ENCODE data around the gene AKNA. TPM values are rescaled to one million over a fixed set of nuclear protein-coding genes. Genes with fewer than 3 reads are reported as not detected.
"Not testable (repeated sequence)": the region's sequence is repeated elsewhere in the genome, so short reads cannot be mapped to it uniquely, and the experiment has no call there.

AKNA gene
- total and polyA plus RNA-seq, 2 donors from 2014 or later = 6.1 to 52.1 TPM

- H3K9ac ChIP-seq (ENCODE audit: low read length in 3 of 3); H3K27ac ChIP-seq (ENCODE audit: low read depth in 2 of 2, low read length in 2 of 2); intact Hi-C loops (cut with DNase I); H3K9me3 ChIP-seq (ENCODE audit: control insufficient read depth in 2 of 3, insufficient read depth in 1 of 3, low read length in 3 of 3); H3K4me1 ChIP-seq (ENCODE audit: control insufficient read depth in 2 of 3, insufficient read depth in 2 of 3, low read depth in 1 of 3, low read length in 3 of 3); H3K4me3 ChIP-seq (ENCODE audit: low read length in 3 of 3); H3K36me3 ChIP-seq (ENCODE audit: control insufficient read depth in 2 of 3, insufficient read depth in 3 of 3, low read length in 3 of 3); H3K27me3 ChIP-seq (ENCODE audit: control insufficient read depth, insufficient read depth, low read length); FAIRE-seq: not testable (repeated sequence)
- DNase-seq = peak in 1 of 5 donors; percentile 22
These were observed 58.7 kb downstream of the AKNA start for GRCh38 chr9:114328937-114329624.

- H3K9me3 ChIP-seq (ENCODE audit: control insufficient read depth in 2 of 3, insufficient read depth in 1 of 3, low read length in 3 of 3); H3K27me3 ChIP-seq (ENCODE audit: control insufficient read depth, insufficient read depth, low read length); intact Hi-C loops (cut with DNase I); H3K4me3 ChIP-seq (ENCODE audit: low read length in 3 of 3); H3K36me3 ChIP-seq (ENCODE audit: control insufficient read depth in 2 of 3, insufficient read depth in 3 of 3, low read length in 3 of 3); FAIRE-seq; H3K4me1 ChIP-seq (ENCODE audit: control insufficient read depth in 2 of 3, insufficient read depth in 2 of 3, low read depth in 1 of 3, low read length in 3 of 3); H3K27ac ChIP-seq (ENCODE audit: low read depth in 2 of 2, low read length in 2 of 2); H3K9ac ChIP-seq (ENCODE audit: low read length in 3 of 3): not testable (repeated sequence)
- DNase-seq = peak in 1 of 5 donors; percentile 45
These were observed 59.4 kb downstream of the AKNA start for GRCh38 chr9:114328357-114328820.

- H3K36me3 ChIP-seq (ENCODE audit: control insufficient read depth in 2 of 3, insufficient read depth in 3 of 3, low read length in 3 of 3) = no peaks in the 10 kb centered on the region
- no peaks in the 10 kb centered on the region for H3K27me3 ChIP-seq (ENCODE audit: control insufficient read depth, insufficient read depth, low read length)
- no peak overlapping the region for H3K9ac ChIP-seq (ENCODE audit: low read length in 3 of 3)
- H3K9me3 ChIP-seq (ENCODE audit: control insufficient read depth in 2 of 3, insufficient read depth in 1 of 3, low read length in 3 of 3) = no peaks in the 10 kb centered on the region
- FAIRE-seq (no peak), DNase-seq (no peak)
- H3K4me3 ChIP-seq (ENCODE audit: low read length in 3 of 3) = no peak overlapping the region
- TF ChIP-seq CTCF (IDR thresholded peaks at IDR 0.05; ENCODE audit: borderline replicate concordance, extremely low read depth, insufficient read depth) = no peak
- H3K27ac ChIP-seq (ENCODE audit: low read depth in 2 of 2, low read length in 2 of 2) = no peak overlapping the region
- intact Hi-C loops (cut with DNase I) = no loop called here
- H3K4me1 ChIP-seq (ENCODE audit: control insufficient read depth in 2 of 3, insufficient read depth in 2 of 3, low read depth in 1 of 3, low read length in 3 of 3) = no peaks in the 10 kb centered on the region
These were observed 60.0 kb downstream of the AKNA start for GRCh38 chr9:114327749-114328148.

- H3K9ac ChIP-seq (ENCODE audit: low read length in 3 of 3); H3K4me1 ChIP-seq (ENCODE audit: control insufficient read depth in 2 of 3, insufficient read depth in 2 of 3, low read depth in 1 of 3, low read length in 3 of 3); FAIRE-seq; H3K36me3 ChIP-seq (ENCODE audit: control insufficient read depth in 2 of 3, insufficient read depth in 3 of 3, low read length in 3 of 3); H3K9me3 ChIP-seq (ENCODE audit: control insufficient read depth in 2 of 3, insufficient read depth in 1 of 3, low read length in 3 of 3); intact Hi-C loops (cut with DNase I); H3K27me3 ChIP-seq (ENCODE audit: control insufficient read depth, insufficient read depth, low read length); H3K4me3 ChIP-seq (ENCODE audit: low read length in 3 of 3); H3K27ac ChIP-seq (ENCODE audit: low read depth in 2 of 2, low read length in 2 of 2): not testable (repeated sequence)
- DNase-seq = peak in 1 of 5 donors; percentile 26
These were observed 62.0 kb downstream of the AKNA start for GRCh38 chr9:114325684-114326254.

GRCh38 chr9:114324965-114325364 lies 62.8 kb downstream of the AKNA start:
- H3K9me3 ChIP-seq (ENCODE audit: control insufficient read depth in 2 of 3, insufficient read depth in 1 of 3, low read length in 3 of 3); H3K9ac ChIP-seq (ENCODE audit: low read length in 3 of 3); FAIRE-seq; intact Hi-C loops (cut with DNase I); H3K4me3 ChIP-seq (ENCODE audit: low read length in 3 of 3); H3K36me3 ChIP-seq (ENCODE audit: control insufficient read depth in 2 of 3, insufficient read depth in 3 of 3, low read length in 3 of 3); H3K4me1 ChIP-seq (ENCODE audit: control insufficient read depth in 2 of 3, insufficient read depth in 2 of 3, low read depth in 1 of 3, low read length in 3 of 3); H3K27me3 ChIP-seq (ENCODE audit: control insufficient read depth, insufficient read depth, low read length); H3K27ac ChIP-seq (ENCODE audit: low read depth in 2 of 2, low read length in 2 of 2): not testable (repeated sequence)
- DNase-seq = peak in 1 of 5 donors; percentile 19

Data from kidney (tissue), 14 donors.